SU-DHL-6 (cell line): ENCODE results near the gene ARF6.

ENCODE experiments used
- H2AFZ ChIP-seq: fragments of 200-600 bp; sonication (generic); 2 replicates; pipeline ENCODE4 v1.6.1; 2014; ENCODE audit warnings: low read depth, mild to moderate bottlenecking, moderate library complexity, mixed read lengths, antibody characterized with exemption, low read length; ENCODE audit not compliant: severe bottlenecking
- H3F3A ChIP-seq: fragments of 200-600 bp; shearing (Covaris generic); 2 replicates; pipeline ENCODE4 v1.6.0; 2016; ENCODE audit warnings: antibody characterized with exemption, mild to moderate bottlenecking; ENCODE audit not compliant: insufficient read depth
- H3K27ac ChIP-seq: fragments of 200-600 bp; sonication (generic); 2 replicates; pipeline ENCODE4 v1.5.1; 2016; ENCODE audit warnings: low read depth, mild to moderate bottlenecking, low read length, moderate library complexity, mixed read lengths
- H3K27me3 ChIP-seq: fragments of 200-600 bp; sonication (generic), shearing (Covaris generic); 2 replicates; pipeline ENCODE4 v1.6.0; 2014; ENCODE audit warnings: mild to moderate bottlenecking, low read length
- H3K36me3 ChIP-seq: fragments of 200-600 bp; sonication (generic); 2 replicates; pipeline ENCODE4 v1.6.1; 2014; ENCODE audit warnings: mild to moderate bottlenecking, low read length, mixed read lengths
- H3K4me2 ChIP-seq: fragments of 300-600, 200-600 bp; shearing (Covaris generic), sonication (generic); 2 replicates; pipeline ENCODE4 v1.6.0; 2014; ENCODE audit warnings: low read length, low read depth, mild to moderate bottlenecking; ENCODE audit not compliant: poor library complexity, severe bottlenecking
- H3K4me3 ChIP-seq: fragments of 200-600 bp; sonication (generic); 2 replicates; pipeline ENCODE4 v1.5.1; 2014; ENCODE audit warnings: antibody characterized with exemption, low read length, mild to moderate bottlenecking, mixed read lengths; ENCODE audit not compliant: insufficient read depth, poor library complexity, severe bottlenecking
- H3K79me2 ChIP-seq: fragments of 200-600 bp; sonication (generic); 2 replicates; pipeline ENCODE4 v1.6.1; 2014; ENCODE audit warnings: mild to moderate bottlenecking, low read length, moderate library complexity; ENCODE audit not compliant: insufficient read depth
- H3K9ac ChIP-seq: fragments of 200-600 bp; sonication (generic); 2 replicates; pipeline ENCODE4 v1.7.0; 2014; ENCODE audit warnings: mild to moderate bottlenecking, low read length
- H3K9me2 ChIP-seq: fragments of 200-600 bp; sonication (generic); replicated peaks from 2 replicates; pipeline ENCODE4 v1.6.1; 2014; ENCODE audit warnings: low read length; ENCODE audit not compliant: insufficient read depth
- H3K9me3 ChIP-seq: fragments of 200-600 bp; sonication (generic); 2 replicates; pipeline ENCODE4 v1.6.1; 2014; ENCODE audit warnings: low read length, mixed read lengths; ENCODE audit not compliant: insufficient read depth
- H4K20me1 ChIP-seq: fragments of 200-600 bp; sonication (generic); 2 replicates; pipeline ENCODE4 v1.6.1; 2014; ENCODE audit warnings: low read depth, mild to moderate bottlenecking, antibody characterized with exemption, low read length, moderate library complexity, mixed read lengths
- EZH2phosphoT487 ChIP-seq: fragments of 200-600 bp; sonication (generic), shearing (Covaris generic); conservative IDR thresholded peaks from 2 replicates; pipeline ENCODE4 v1.6.1; 2018; ENCODE audit warnings: mild to moderate bottlenecking, antibody characterized with exemption, low read length, moderate library complexity, mixed read lengths
- TF ChIP-seq, protein P1 (sequence below): fragments of 200-600 bp; sonication (generic); IDR thresholded peaks from one replicate; pipeline ENCODE4 v1.5.1; 2017; ENCODE audit warnings: antibody characterized with exemption, mild to moderate bottlenecking, low read length, moderate library complexity; ENCODE audit not compliant: insufficient read depth, poor library complexity, severe bottlenecking

Gene ARF6

DNA sequence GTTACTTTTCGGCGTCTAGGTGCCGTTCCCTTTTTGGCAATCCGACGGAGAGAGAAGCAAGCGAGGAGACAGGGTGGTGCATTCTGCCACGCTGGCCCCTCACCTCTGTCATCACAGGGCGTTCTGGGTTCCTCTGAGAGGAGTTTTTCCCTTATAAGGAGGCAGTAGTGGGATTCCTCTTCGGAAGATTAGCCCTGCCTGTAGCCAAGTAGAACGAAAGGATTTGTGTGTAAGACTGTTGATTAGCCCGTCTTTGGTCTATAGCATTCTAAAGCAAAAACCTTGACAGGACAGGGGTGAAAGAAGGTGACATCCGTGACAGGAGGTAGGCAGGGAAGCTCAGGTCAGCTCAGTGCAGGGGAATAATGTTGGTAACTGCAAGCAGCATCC, 31.2 kb upstream of the ARF6 start:
- Histone ChIP-seq H2AFZ (peak overlapping the region; percentile 98), H4K20me1 (no peaks in the 10 kb centered on the region), H3F3A (peaks cover 35% of the 10 kb centered on the region), H3K9me3 (no peaks in the 10 kb centered on the region), H3K4me3 (peak overlapping the region; percentile 60), H3K36me3 (no peaks in the 10 kb centered on the region), H3K4me2 (peak overlapping the region; percentile 75), H3K79me2 (peaks cover 5% of the 10 kb centered on the region; the same call in 1 of the 2 replicates), H3K27me3 (no peaks in the 10 kb centered on the region), H3K9ac (peak overlapping the region; percentile 74), H3K9me2 (no peaks in the 10 kb centered on the region), H3K27ac (peak overlapping the region; percentile 85)
- TF ChIP-seq, protein P1, sequence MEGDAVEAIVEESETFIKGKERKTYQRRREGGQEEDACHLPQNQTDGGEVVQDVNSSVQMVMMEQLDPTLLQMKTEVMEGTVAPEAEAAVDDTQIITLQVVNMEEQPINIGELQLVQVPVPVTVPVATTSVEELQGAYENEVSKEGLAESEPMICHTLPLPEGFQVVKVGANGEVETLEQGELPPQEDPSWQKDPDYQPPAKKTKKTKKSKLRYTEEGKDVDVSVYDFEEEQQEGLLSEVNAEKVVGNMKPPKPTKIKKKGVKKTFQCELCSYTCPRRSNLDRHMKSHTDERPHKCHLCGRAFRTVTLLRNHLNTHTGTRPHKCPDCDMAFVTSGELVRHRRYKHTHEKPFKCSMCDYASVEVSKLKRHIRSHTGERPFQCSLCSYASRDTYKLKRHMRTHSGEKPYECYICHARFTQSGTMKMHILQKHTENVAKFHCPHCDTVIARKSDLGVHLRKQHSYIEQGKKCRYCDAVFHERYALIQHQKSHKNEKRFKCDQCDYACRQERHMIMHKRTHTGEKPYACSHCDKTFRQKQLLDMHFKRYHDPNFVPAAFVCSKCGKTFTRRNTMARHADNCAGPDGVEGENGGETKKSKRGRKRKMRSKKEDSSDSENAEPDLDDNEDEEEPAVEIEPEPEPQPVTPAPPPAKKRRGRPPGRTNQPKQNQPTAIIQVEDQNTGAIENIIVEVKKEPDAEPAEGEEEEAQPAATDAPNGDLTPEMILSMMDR, result no peak

DNA sequence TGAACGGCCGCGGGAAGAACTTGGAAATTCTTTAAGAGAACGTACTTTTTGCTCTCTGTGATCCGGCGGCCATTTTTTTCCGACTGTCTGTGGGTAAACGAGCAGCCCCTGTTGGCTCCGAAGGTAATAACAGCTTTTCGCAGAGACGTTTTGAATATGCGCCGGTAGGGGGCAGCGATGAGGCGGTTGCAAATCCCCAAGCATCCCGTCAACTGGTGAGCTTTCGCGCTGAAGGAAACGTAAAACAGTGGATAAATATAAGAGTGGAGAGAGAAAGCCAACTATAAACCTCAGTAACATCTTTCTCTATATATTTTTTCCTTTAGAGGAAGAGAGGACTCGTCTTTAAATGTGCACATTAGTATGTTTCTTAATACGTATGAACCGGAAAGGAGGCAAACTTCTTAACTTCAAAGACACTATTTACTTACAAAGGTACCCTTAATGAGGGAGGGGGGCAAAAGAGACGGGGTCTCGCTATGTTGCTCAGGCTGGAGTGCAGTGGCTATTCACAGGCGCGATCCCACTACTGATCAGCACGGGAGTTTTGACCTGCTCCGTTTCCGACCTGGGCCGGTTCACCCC, 30.7 kb upstream of the ARF6 start:
- no peaks in the 10 kb centered on the region for H4K20me1 ChIP-seq

DNA sequence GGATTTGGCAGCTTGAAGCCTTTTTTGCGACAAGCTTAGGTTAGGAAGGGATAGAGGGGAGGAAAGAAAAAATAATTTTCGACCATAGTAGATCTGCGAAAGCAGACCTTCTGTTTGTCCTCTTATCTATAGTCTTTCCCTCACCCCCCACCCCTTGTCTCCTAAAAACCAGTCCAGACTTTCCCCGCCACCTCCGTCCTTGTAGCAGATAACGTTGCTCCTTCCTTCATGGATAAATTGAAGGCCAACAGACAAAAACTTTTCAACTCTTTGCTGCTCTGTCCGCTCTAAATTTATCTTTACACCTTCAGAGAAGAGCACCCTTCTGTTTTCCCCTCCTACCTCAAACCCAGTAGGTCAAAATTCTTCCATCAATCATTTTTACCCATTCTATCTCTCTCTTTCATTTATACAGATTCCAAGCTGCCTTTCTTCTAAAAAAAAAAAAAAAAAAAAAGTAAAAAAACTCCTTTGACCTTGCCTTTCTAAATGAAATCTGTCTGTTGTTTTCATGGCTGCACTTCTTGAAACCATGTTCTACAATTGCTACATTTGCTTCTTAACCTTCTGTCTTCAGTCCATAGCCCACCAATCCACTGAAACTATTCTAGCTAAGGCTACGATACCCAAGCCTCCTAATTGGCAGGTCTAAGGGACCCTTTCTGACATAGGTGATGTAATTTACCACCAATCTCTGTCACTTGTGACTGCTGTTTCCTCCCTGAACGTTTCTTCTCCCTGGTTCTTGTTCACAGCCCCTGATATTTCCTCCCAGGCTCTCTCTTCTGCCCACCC, 29.2 kb upstream of the ARF6 start:
- Histone ChIP-seq H3K4me2 (peak overlapping the region; percentile 94), H3K27ac (peak overlapping the region; percentile 78), H3K36me3 (no peaks in the 10 kb centered on the region), H3K9me3 (no peaks in the 10 kb centered on the region), H4K20me1 (no peaks in the 10 kb centered on the region), H3K79me2 (peaks cover 5% of the 10 kb centered on the region; the same call in 1 of the 2 replicates), H3K4me3 (peak overlapping the region; percentile 78), H3K9ac (peak overlapping the region; percentile 74), H2AFZ (no peak overlapping the region), H3K27me3 (no peaks in the 10 kb centered on the region), H3K9me2 (no peaks in the 10 kb centered on the region), H3F3A (peaks cover 34% of the 10 kb centered on the region)
- no peak for TF ChIP-seq EZH2phosphoT487
- TF ChIP-seq, protein P1, result no peak

More for the DNA sequence above, 30.7 kb upstream of the ARF6 start:
- Histone ChIP-seq H3K36me3 (no peaks in the 10 kb centered on the region), H3K9ac (peak overlapping the region; percentile 74), H3K27ac (peak overlapping the region; percentile 85), H3K4me2 (peak overlapping the region; percentile 75), H3K79me2 (peaks cover 5% of the 10 kb centered on the region; the same call in 1 of the 2 replicates), H3K4me3 (peak overlapping the region; percentile 60), H3F3A (peaks cover 35% of the 10 kb centered on the region), H3K9me2 (no peaks in the 10 kb centered on the region), H2AFZ (peak overlapping the region; percentile 98), H3K27me3 (no peaks in the 10 kb centered on the region), H3K9me3 (no peaks in the 10 kb centered on the region)
- TF ChIP-seq EZH2phosphoT487, result no peak
- TF ChIP-seq, protein P1, result peak; percentile 100
